Epithelial cell of proximal tubule (primary cell): ENCODE measurements around the gene ARHGEF16. TPM values are rescaled to one million over a fixed set of nuclear protein-coding genes. Genes with fewer than 3 reads are reported as not detected.

Experiments used
- DNase-seq: peaks from one replicate; pipeline ENCODE4 v3.0.0-alpha.2; 2011; ENCODE audit warnings: low read depth
- H3K4me3 ChIP-seq: 2 replicates; pipeline ENCODE4 v1.5.1; 2011; ENCODE audit warnings: low read depth, mild to moderate bottlenecking, low read length
- CTCF ChIP-seq: conservative IDR thresholded peaks from 2 replicates; pipeline ENCODE4 v1.5.1; 2012; ENCODE audit warnings: low read depth, mild to moderate bottlenecking, low read length
- total RNA-seq: library from RNA; depleted of rRNA; stranded (reverse); fragments of >200 nt; gene quantifications from 2 replicates; pipeline ENCODE4 v1.2.3, GENCODE V29; 2015

ARHGEF16 gene
- total RNA-seq, 1 donor from 2014 or later = 36.6 TPM

- no peak for DNase-seq
- no peak for TF ChIP-seq CTCF
- H3K4me3 ChIP-seq = no peak overlapping the region
Observed at GRCh38 chr1:3508757-3509415, 54.4 kb downstream of the ARHGEF16 start.

- no peak for DNase-seq
- no peak for TF ChIP-seq CTCF
- H3K4me3 ChIP-seq = no peak overlapping the region
Observed at GRCh38 chr1:3509721-3510120, 55.3 kb downstream of the ARHGEF16 start.

GRCh38 chr1:3510136-3510955 is 55.9 kb downstream of the ARHGEF16 start:
- H3K4me3 ChIP-seq = no peak overlapping the region
- DNase-seq = no peak
- TF ChIP-seq CTCF = no peak

GRCh38 chr1:3510956-3511250 is 56.4 kb downstream of the ARHGEF16 start:
- TF ChIP-seq CTCF = no peak
- H3K4me3 ChIP-seq = no peak overlapping the region
- DNase-seq = no peak

- H3K4me3 ChIP-seq = no peak overlapping the region
- no peak for DNase-seq
- no peak for TF ChIP-seq CTCF
Observed at GRCh38 chr1:3511306-3511705, 56.8 kb downstream of the ARHGEF16 start.

- no peak for DNase-seq
- no peak overlapping the region for H3K4me3 ChIP-seq
- no peak for TF ChIP-seq CTCF
Observed at GRCh38 chr1:3511856-3512255, 57.4 kb downstream of the ARHGEF16 start.

- TF ChIP-seq CTCF = no peak
- no peak overlapping the region for H3K4me3 ChIP-seq
- no peak for DNase-seq
Observed at GRCh38 chr1:3514404-3514803, 59.9 kb downstream of the ARHGEF16 start.
